Peyer's patch (tissue), 4 donors: ENCODE measurements around the gene DCST1. TPM values are rescaled to one million over a fixed set of nuclear protein-coding genes. Genes with fewer than 3 reads are reported as not detected.

Experiments used
- DNase-seq, 3 donors: peaks; one replicate each; pipeline ENCODE4 v3.0.0-alpha.2; 2017 to 2019
- H3K27ac ChIP-seq, 4 donors: fragments of 200-600 bp; sonication (generic); one replicate each; pipeline ENCODE4 v1.5.1; 2016 to 2019
- H3K27me3 ChIP-seq, 2 donors: fragments of 200-600 bp; sonication (generic); one replicate each; pipeline ENCODE4 v1.5.1; 2019
- H3K36me3 ChIP-seq, 3 donors: fragments of 200-600 bp; sonication (generic); one replicate each; pipeline ENCODE4 v1.5.1; 2016 to 2019
- H3K4me1 ChIP-seq, 4 donors: fragments of 200-600 bp; sonication (generic); one replicate each; pipeline ENCODE4 v1.5.1; 2016 to 2019
- H3K4me3 ChIP-seq, 4 donors: fragments of 200-600 bp; sonication (generic); 1 replicate in 3 of 4; 2 replicates in 1 of 4; pipeline ENCODE4 v1.5.1; 2016 to 2019; ENCODE audit warnings: mild to moderate bottlenecking in 1 of 4
- H3K9me3 ChIP-seq, 4 donors: fragments of 200-600 bp; sonication (generic); one replicate each; pipeline ENCODE4 v1.5.1; 2016 to 2019; ENCODE audit warnings: mild to moderate bottlenecking in 1 of 4
- CTCF ChIP-seq, 6 experiments: fragments of 450-650 bp in 4 of 6; fragments of 200-600 bp in 2 of 6; sonication (generic) in 1 of 6; IDR thresholded peaks; one replicate each; pipeline ENCODE4 v1.5.1; 2017 to 2019; ENCODE audit warnings: antibody characterized with exemption in 6 of 6, mild to moderate bottlenecking in 3 of 6, moderate library complexity in 1 of 6
- POLR2A ChIP-seq, 2 donors: fragments of 450-650 bp; IDR thresholded peaks; one replicate each; pipeline ENCODE4 v1.5.1; 2017; ENCODE audit warnings: antibody characterized with exemption in 2 of 2, mild to moderate bottlenecking in 2 of 2, moderate library complexity in 2 of 2
- total RNA-seq, 4 donors: library from RNA; depleted of rRNA; stranded (reverse); fragments of >200 nt; gene quantifications; one replicate each; pipeline ENCODE4 v1.1.0, GENCODE V29; 2016

DCST1 gene
- total RNA-seq, 4 donors from 2014 or later = 0.88 to 2.7 TPM; not detected in 2

DNA sequence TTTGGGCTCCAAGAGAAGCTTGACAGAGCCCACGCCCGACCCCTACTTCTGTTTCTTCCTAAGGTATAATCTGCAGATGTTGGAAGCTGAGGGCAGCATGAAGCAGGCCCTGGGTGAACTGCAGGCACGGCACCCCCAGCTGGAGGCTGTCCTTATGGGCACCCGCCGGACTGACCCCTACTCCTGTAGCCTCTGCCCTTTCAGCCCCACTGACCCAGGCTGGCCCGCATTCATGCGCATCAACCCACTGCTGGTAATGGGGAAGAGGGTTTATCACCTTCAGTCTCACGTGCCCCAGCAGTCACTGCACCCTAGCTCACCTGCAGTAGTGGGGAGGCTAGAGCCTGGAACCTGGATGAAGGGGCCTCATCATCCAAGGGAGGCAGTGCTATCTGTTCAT, 43.3 kb upstream of the DCST1 start:
- peak in 1 of 3 donors; percentile 31 for DNase-seq
- Histone ChIP-seq H3K4me3 (no peak overlapping the region), H3K27ac (no peak overlapping the region), H3K9me3 (no peaks in the 10 kb centered on the region), H3K4me1 (peaks cover 0 to 17% (median 0%) of the 10 kb centered on the region in 4 donors), H3K27me3 (no peaks in the 10 kb centered on the region), H3K36me3 (peaks cover 0 to 33% (median 0%) of the 10 kb centered on the region in 3 donors)
- TF ChIP-seq POLR2A (IDR thresholded peaks at IDR 0.05) = no peak

GRCh38 chr1:154992721-154993571, 40.7 kb upstream of the DCST1 start:
- TF ChIP-seq POLR2A (IDR thresholded peaks at IDR 0.05) (no peak), CTCF (IDR thresholded peaks at IDR 0.05) (no peak)
- H3K9me3 ChIP-seq = no peaks in the 10 kb centered on the region
- H3K36me3 ChIP-seq = peaks cover 0 to 27% (median 0%) of the 10 kb centered on the region in 3 donors
- H3K27me3 ChIP-seq = no peaks in the 10 kb centered on the region
- peaks cover 0 to 17% (median 0%) of the 10 kb centered on the region in 4 donors for H3K4me1 ChIP-seq
- peak in 1 of 3 donors; percentile 49 for DNase-seq
- H3K4me3 ChIP-seq = no peak overlapping the region
- no peak overlapping the region for H3K27ac ChIP-seq

- Histone ChIP-seq H3K9me3 (no peaks in the 10 kb centered on the region), H3K4me1 (peaks cover 0 to 10% (median 0%) of the 10 kb centered on the region in 4 donors), H3K27me3 (no peaks in the 10 kb centered on the region), H3K27ac (no peak within 1 kb of the TSS), H3K4me3 (no peak within 1 kb of the TSS), H3K36me3 (peaks cover 0 to 19% (median 0%) of the 10 kb centered on the region in 3 donors)
- TF ChIP-seq CTCF (IDR thresholded peaks at IDR 0.05) (no peak), POLR2A (IDR thresholded peaks at IDR 0.05) (no peak)
- DNase-seq = peak in 1 of 3 donors; percentile 34
Measured at GRCh38 chr1:154993572-154994268, 39.9 kb upstream of the DCST1 start, which contains the start of gene LENEP. Gene LENEP (plus strand): TSS chr1:154993586. CDS start chr1:154993608, 22 bp downstream.

DNA sequence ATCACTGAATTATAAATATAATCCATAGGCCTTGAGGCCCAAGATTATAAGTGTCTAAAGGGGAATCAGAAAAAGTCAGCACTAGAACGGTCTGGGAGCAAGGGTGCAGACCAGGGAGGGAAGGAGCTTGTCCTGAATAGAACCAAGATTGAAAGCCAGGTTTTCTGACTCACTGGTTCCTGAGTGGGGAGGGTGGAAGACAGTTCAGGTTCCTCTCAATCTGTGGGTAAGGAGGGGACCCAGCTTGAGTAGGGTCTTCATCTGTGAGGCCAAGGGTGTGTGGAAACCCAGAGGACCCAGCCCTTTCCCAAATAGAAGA, 39.4 kb upstream of the DCST1 start:
- Histone ChIP-seq H3K4me3 (no peak overlapping the region), H3K27ac (no peak overlapping the region)
- TF ChIP-seq POLR2A (IDR thresholded peaks at IDR 0.05) = no peak
- TF ChIP-seq CTCF (IDR thresholded peaks at IDR 0.05) = no peak

GRCh38 chr1:154994591-154994990, 39.0 kb upstream of the DCST1 start:
- TF ChIP-seq POLR2A (IDR thresholded peaks at IDR 0.05) (no peak), CTCF (IDR thresholded peaks at IDR 0.05) (no peak)
- no peaks in the 10 kb centered on the region for H3K27me3 ChIP-seq
- H3K9me3 ChIP-seq = no peaks in the 10 kb centered on the region
- peaks cover 0 to 10% (median 2%) of the 10 kb centered on the region in 4 donors for H3K4me1 ChIP-seq
- H3K27ac ChIP-seq = no peak overlapping the region
- peak in 1 of 3 donors; percentile 37 for DNase-seq
- no peak overlapping the region for H3K4me3 ChIP-seq
- peaks cover 0 to 19% (median 0%) of the 10 kb centered on the region in 3 donors for H3K36me3 ChIP-seq

More for the DNA sequence above, 39.4 kb upstream of the DCST1 start:
- Histone ChIP-seq H3K36me3 (peaks cover 0 to 19% (median 0%) of the 10 kb centered on the region in 3 donors), H3K27me3 (no peaks in the 10 kb centered on the region), H3K9me3 (no peaks in the 10 kb centered on the region), H3K4me1 (peaks cover 0 to 10% (median under 1%) of the 10 kb centered on the region in 4 donors)
- DNase-seq = no peak
